GM13977 (cell line): Measurements from ENCODE around the gene LRRC3B.

Experiments
- DNase-seq: peaks from one replicate; pipeline ENCODE4 v3.0.0; 2012; ENCODE audit warnings: low spot score
- CTCF ChIP-seq: IDR thresholded peaks from 2 replicates; pipeline ENCODE4 v1.5.1; 2012; ENCODE audit warnings: mild to moderate bottlenecking, control low read depth; ENCODE audit not compliant: insufficient read depth; ENCODE audit errors: extremely low read depth, missing control alignments
- in situ Hi-C: fragments of 300-500 bp; cut with MboI; formaldehyde crosslinking; loops from one replicate; pipeline ENCODE4 v1.12.0; 2022; ENCODE audit warnings: low sequenced_read_pairs, low pct_unique_long_range_greater_than_20kb, mixed read lengths, inconsistent platforms; ENCODE audit not compliant: unreplicated experiment

The LRRC3B gene

GRCh38 chr3:26622621-26623418 is at the start of gene LRRC3B:
Gene LRRC3B, plus strand, starts transcription at chr3:26622772. Its CDS starts 86,901 bp downstream, at chr3:26709673.
- no peak for TF ChIP-seq CTCF
- in situ Hi-C loops, result no loop called here
- no peak for DNase-seq

- no peak for TF ChIP-seq CTCF
- in situ Hi-C loops, result no loop called here
- DNase-seq, result no peak
Measured at GRCh38 chr3:26574766-26575165, 47.8 kb upstream of the LRRC3B start.

GRCh38 chr3:26579116-26579515 is 43.5 kb upstream of the LRRC3B start:
- in situ Hi-C loops, result no loop called here

GRCh38 chr3:26587571-26587970 is 35.0 kb upstream of the LRRC3B start:
- TF ChIP-seq CTCF, result no peak
- in situ Hi-C loops, result no loop called here
- no peak for DNase-seq

More at GRCh38 chr3:26579116-26579515, 43.5 kb upstream of the LRRC3B start:
- no peak for DNase-seq
- TF ChIP-seq CTCF, result no peak

- TF ChIP-seq CTCF, result no peak
- no peak for DNase-seq
- in situ Hi-C loops, result no loop called here
Measured at GRCh38 chr3:26588931-26589330, 33.6 kb upstream of the LRRC3B start.

- no peak for DNase-seq
- TF ChIP-seq CTCF, result no peak
- in situ Hi-C loops, result no loop called here
Measured at GRCh38 chr3:26589678-26590077, 32.9 kb upstream of the LRRC3B start.
